Gastrocnemius medialis (tissue), 4 donors: ENCODE measurements around the gene CYP3A5. TPM values are rescaled to one million over a fixed set of nuclear protein-coding genes. Genes with fewer than 3 reads are reported as not detected.
"Not testable (repeated sequence)": the region's sequence is repeated elsewhere in the genome, so short reads cannot be mapped to it uniquely, and the experiment has no call there.

ENCODE experiments used
- ATAC-seq, 2 donors: fragments of 150-250 bp; one replicate each; pipeline ENCODE4 v1.9.1; 2016
- DNase-seq, 2 donors: peaks; one replicate each; pipeline ENCODE4 v3.0.0-alpha.2; 2019
- H3K27ac ChIP-seq, 4 donors: fragments of 200-600 bp; sonication (generic); 1 replicate in 1 of 4; 2 replicates in 3 of 4; pipeline ENCODE4 v1.5.1; 2016 to 2018; ENCODE audit warnings: mild to moderate bottlenecking in 2 of 4, moderate library complexity in 1 of 4
- H3K27me3 ChIP-seq, 3 donors: fragments of 200-600 bp; sonication (generic) in 2 of 3; 1 replicate in 1 of 3; 2 replicates in 2 of 3; pipeline versions ENCODE4 v1.5.1 to v1.6.0; 2016 to 2019; ENCODE audit warnings: mild to moderate bottlenecking in 1 of 3, moderate library complexity in 1 of 3
- H3K36me3 ChIP-seq, 2 donors: fragments of 200-600 bp; sonication (generic) in 1 of 2; one replicate each; pipeline ENCODE4 v1.5.1; 2017 to 2018
- H3K4me1 ChIP-seq, 2 donors: fragments of 200-600 bp; sonication (generic) in 1 of 2; one replicate each; pipeline ENCODE4 v1.5.1; 2016 to 2017; ENCODE audit warnings: mild to moderate bottlenecking in 2 of 2
- H3K4me3 ChIP-seq, 4 donors: fragments of 200-600 bp; sonication (generic) in 3 of 4; 1 replicate in 1 of 4; 2 replicates in 3 of 4; pipeline ENCODE4 v1.5.1; 2016 to 2019; ENCODE audit warnings: mild to moderate bottlenecking in 2 of 4
- H3K9me3 ChIP-seq, 3 donors: fragments of 200-600 bp; sonication (generic) in 2 of 3; 1 replicate in 1 of 3; 2 replicates in 2 of 3; pipeline ENCODE4 v1.5.1; 2016 to 2019
- CTCF ChIP-seq, 5 experiments: fragments of 450-650 bp in 3 of 5; fragments of 200-600 bp in 2 of 5; sonication (generic) in 2 of 5; IDR thresholded peaks in 4 of 5; conservative IDR thresholded peaks in 1 of 5; 1 replicate in 4 of 5; 2 replicates in 1 of 5; pipeline ENCODE4 v1.5.1; 2016 to 2019; ENCODE audit warnings: antibody characterized with exemption in 5 of 5, mild to moderate bottlenecking in 3 of 5, moderate library complexity in 3 of 5
- POLR2A ChIP-seq, 2 donors: fragments of 450-650 bp; IDR thresholded peaks; one replicate each; pipeline ENCODE4 v1.6.1; 2017; ENCODE audit warnings: antibody characterized with exemption in 2 of 2, mild to moderate bottlenecking in 2 of 2, moderate library complexity in 2 of 2
- in situ Hi-C, 4 donors: fragments of 200-750 bp; cut with MboI; loops; one replicate each; pipeline versions ENCODE4 v1.15.0 to v1.8.0; 2017; ENCODE audit warnings: low sequenced_read_pairs in 4 of 4
- intact Hi-C: fragments of 100-400 bp; cut with DNase I; formaldehyde crosslinking; loops from one replicate; pipeline ENCODE4 v1.15.1; 2023; ENCODE audit warnings: low total_unique reads
- total RNA-seq, 4 donors: library from RNA; depleted of rRNA; stranded (reverse); fragments of >200 nt; gene quantifications; one replicate each; pipeline versions ENCODE4 v1.1.0 to v1.2.3, GENCODE V29; 2016

Gene CYP3A5
- total RNA-seq, 4 donors from 2014 or later: 0.70 to 9.2 (median 1.8) TPM; not detected in 1

GRCh38 chr7:99643464-99643863 lies 36.3 kb downstream of the CYP3A5 start:
- in situ Hi-C loops: loop anchor here in 1 of 4 donors (25.0 kb wide), 1 partner anchor 194 kb away; the partner anchor contains the start of gene CYP3A43
- DNase-seq: no peak

GRCh38 chr7:99642027-99642426 lies 37.8 kb downstream of the CYP3A5 start:
- intact Hi-C loops (no loop called here), in situ Hi-C loops (loop anchor here in 1 of 4 donors (25.0 kb wide), 1 partner anchor 195 kb away; the partner anchor contains the start of gene CYP3A43)
- H3K4me3 ChIP-seq: no peak overlapping the region
- H3K9me3 ChIP-seq: no peaks in the 10 kb centered on the region
- no peak for ATAC-seq
- no peaks in the 10 kb centered on the region for H3K27me3 ChIP-seq
- no peaks in the 10 kb centered on the region for H3K36me3 ChIP-seq
- H3K27ac ChIP-seq: no peak overlapping the region
- TF ChIP-seq CTCF (IDR thresholded peaks at IDR 0.05 in 4 of 5, conservative IDR thresholded peaks at IDR 0.05 in 1 of 5) (no peak), POLR2A (IDR thresholded peaks at IDR 0.05) (no peak)
- no peaks in the 10 kb centered on the region for H3K4me1 ChIP-seq
- DNase-seq: no peak

More at GRCh38 chr7:99643464-99643863, 36.3 kb downstream of the CYP3A5 start:
- ATAC-seq: no peak
- Histone ChIP-seq H3K27ac (no peak overlapping the region), H3K4me1 (no peaks in the 10 kb centered on the region), H3K27me3 (no peaks in the 10 kb centered on the region), H3K9me3 (no peaks in the 10 kb centered on the region), H3K4me3 (no peak overlapping the region), H3K36me3 (no peaks in the 10 kb centered on the region)
- intact Hi-C loops: no loop called here
- TF ChIP-seq POLR2A (IDR thresholded peaks at IDR 0.05): no peak
- TF ChIP-seq CTCF (IDR thresholded peaks at IDR 0.05 in 4 of 5, conservative IDR thresholded peaks at IDR 0.05 in 1 of 5): no peak

- in situ Hi-C loops (loop anchor here in 1 of 4 donors (25.0 kb wide), 1 partner anchor 198 kb away; the partner anchor contains the start of gene CYP3A43), intact Hi-C loops (no loop called here)
- H3K4me1 ChIP-seq: peaks cover 0 to 7% of the 10 kb centered on the region in 2 donors
- no peak overlapping the region for H3K4me3 ChIP-seq
- no peak overlapping the region for H3K27ac ChIP-seq
- ATAC-seq (no peak), DNase-seq (no peak)
- peaks cover 0 to 3% of the 10 kb centered on the region in 2 donors for H3K36me3 ChIP-seq
- TF ChIP-seq POLR2A (IDR thresholded peaks at IDR 0.05) (no peak), CTCF (IDR thresholded peaks at IDR 0.05 in 4 of 5, conservative IDR thresholded peaks at IDR 0.05 in 1 of 5) (no peak)
- H3K9me3 ChIP-seq: no peaks in the 10 kb centered on the region
- H3K27me3 ChIP-seq: no peaks in the 10 kb centered on the region
These were observed 40.5 kb downstream of the CYP3A5 start for GRCh38 chr7:99639267-99639666.

GRCh38 chr7:99638731-99639130 lies 41.1 kb downstream of the CYP3A5 start:
- TF ChIP-seq CTCF (IDR thresholded peaks at IDR 0.05 in 4 of 5, conservative IDR thresholded peaks at IDR 0.05 in 1 of 5) (no peak), POLR2A (IDR thresholded peaks at IDR 0.05) (no peak)
- DNase-seq (no peak), ATAC-seq (no peak)
- Histone ChIP-seq H3K27ac (no peak overlapping the region), H3K4me1 (peaks cover 0 to 7% of the 10 kb centered on the region in 2 donors), H3K4me3 (no peak overlapping the region), H3K36me3 (peaks cover 0 to 7% of the 10 kb centered on the region in 2 donors), H3K9me3 (no peaks in the 10 kb centered on the region), H3K27me3 (no peaks in the 10 kb centered on the region)
- in situ Hi-C loops: loop anchor here in 1 of 4 donors (25.0 kb wide), 1 partner anchor 199 kb away; the partner anchor contains the start of gene CYP3A43
- intact Hi-C loops: no loop called here

- DNase-seq, H3K4me3 ChIP-seq, ATAC-seq, H3K27ac ChIP-seq, intact Hi-C loops, H3K4me1 ChIP-seq, H3K36me3 ChIP-seq, H3K9me3 ChIP-seq, H3K27me3 ChIP-seq: not testable (repeated sequence)
- in situ Hi-C loops: loop anchor here in 1 of 4 donors (25.0 kb wide), 1 partner anchor 200 kb away; the partner anchor contains the start of gene CYP3A43
These were observed 42.4 kb downstream of the CYP3A5 start for GRCh38 chr7:99637414-99637813.
